Nephron (organoid): Measurements from ENCODE around the gene NHS.

Source experiments
- H3K27ac Mint-ChIP-seq, 3 experiments: 2 replicates each; pipeline ENCODE4 v1.8.0; 2020; ENCODE audit warnings: mixed read lengths in 3 of 3, mild to moderate bottlenecking in 2 of 3, moderate library complexity in 1 of 3
- H3K27me3 Mint-ChIP-seq: 2 replicates; pipeline ENCODE4 v1.8.0; 2021; ENCODE audit warnings: low read depth, mild to moderate bottlenecking, moderate library complexity, mixed read lengths
- H3K36me3 Mint-ChIP-seq: 2 replicates; pipeline ENCODE4 v1.8.0; 2020; ENCODE audit warnings: low read depth, mixed read lengths
- H3K4me1 Mint-ChIP-seq: 2 replicates; pipeline ENCODE4 v1.8.0; 2020; ENCODE audit warnings: mixed read lengths
- H3K4me3 Mint-ChIP-seq, 3 experiments: 2 replicates each; pipeline ENCODE4 v1.8.0; 2020; ENCODE audit warnings: mild to moderate bottlenecking in 3 of 3, mixed read lengths in 3 of 3, moderate library complexity in 2 of 3
- H3K9me3 Mint-ChIP-seq: 2 replicates; pipeline ENCODE4 v1.8.0; 2020; ENCODE audit warnings: mixed read lengths
- CTCF ChIP-seq, 3 experiments: fragments of 200-600 bp; sonication (generic); IDR thresholded peaks; one replicate each; pipeline ENCODE4 v1.5.0; 2021; ENCODE audit warnings: antibody characterized with exemption in 3 of 3; ENCODE audit not compliant: unreplicated experiment in 3 of 3

The NHS gene

GRCh38 chrX:17613979-17614588, 239.1 kb downstream of the NHS start:
- no peaks in the 10 kb centered on the region for H3K9me3 Mint-ChIP-seq
- H3K4me3 Mint-ChIP-seq: no peak overlapping the region
- peaks cover 5% of the 10 kb centered on the region for H3K27me3 Mint-ChIP-seq
- peak overlapping the region; percentile 0 to 66 (median 29) for H3K27ac Mint-ChIP-seq
- peaks cover 84% of the 10 kb centered on the region for H3K4me1 Mint-ChIP-seq
- no peak for TF ChIP-seq CTCF (IDR thresholded peaks at IDR 0.05; ENCODE audit: unreplicated experiment in 3 of 3)
- no peaks in the 10 kb centered on the region for H3K36me3 Mint-ChIP-seq

- H3K27me3 Mint-ChIP-seq: peaks cover 10% of the 10 kb centered on the region
- H3K27ac Mint-ChIP-seq: peak overlapping the region; percentile 28 to 67 (median 30)
- H3K36me3 Mint-ChIP-seq: no peaks in the 10 kb centered on the region
- peaks cover 77% of the 10 kb centered on the region for H3K4me1 Mint-ChIP-seq
- no peaks in the 10 kb centered on the region for H3K9me3 Mint-ChIP-seq
- no peak overlapping the region for H3K4me3 Mint-ChIP-seq
- no peak for TF ChIP-seq CTCF (IDR thresholded peaks at IDR 0.05; ENCODE audit: unreplicated experiment in 3 of 3)
These were observed 241.9 kb downstream of the NHS start for GRCh38 chrX:17616936-17617335.

GRCh38 chrX:17617806-17618205, 242.8 kb downstream of the NHS start:
- Mint-ChIP-seq H3K27me3 (peaks cover 5% of the 10 kb centered on the region), H3K4me1 (peaks cover 71% of the 10 kb centered on the region), H3K4me3 (no peak overlapping the region), H3K27ac (peak overlapping the region; percentile 28 to 67 (median 30)), H3K36me3 (no peaks in the 10 kb centered on the region), H3K9me3 (no peaks in the 10 kb centered on the region)
- no peak for TF ChIP-seq CTCF (IDR thresholded peaks at IDR 0.05; ENCODE audit: unreplicated experiment in 3 of 3)

GRCh38 chrX:17621566-17622270, 246.7 kb downstream of the NHS start:
- H3K27ac Mint-ChIP-seq: peak overlapping the region; percentile 26 to 84 (median 63)
- peak overlapping the region in 1 of 3 experiments; percentile 3 for H3K4me3 Mint-ChIP-seq
- no peaks in the 10 kb centered on the region for H3K36me3 Mint-ChIP-seq
- TF ChIP-seq CTCF (IDR thresholded peaks at IDR 0.05; ENCODE audit: unreplicated experiment in 3 of 3): no peak
- H3K27me3 Mint-ChIP-seq: peaks cover 5% of the 10 kb centered on the region
- peaks cover 48% of the 10 kb centered on the region for H3K4me1 Mint-ChIP-seq
- no peaks in the 10 kb centered on the region for H3K9me3 Mint-ChIP-seq

GRCh38 chrX:17622331-17622730, 247.3 kb downstream of the NHS start:
- H3K9me3 Mint-ChIP-seq: no peaks in the 10 kb centered on the region
- no peaks in the 10 kb centered on the region for H3K36me3 Mint-ChIP-seq
- H3K4me3 Mint-ChIP-seq: no peak overlapping the region
- TF ChIP-seq CTCF (IDR thresholded peaks at IDR 0.05; ENCODE audit: unreplicated experiment in 3 of 3): no peak
- peak overlapping the region in 2 of 3 experiments; percentile 38 to 63 for H3K27ac Mint-ChIP-seq
- peaks cover 49% of the 10 kb centered on the region for H3K4me1 Mint-ChIP-seq
- H3K27me3 Mint-ChIP-seq: peaks cover 5% of the 10 kb centered on the region
